ENCODE data around the gene VDR.

- TF ChIP-seq EZH2 (IDR thresholded peaks at IDR 0.05; ENCODE audit: borderline replicate concordance, insufficient read depth, low read length, poor library complexity, severe bottlenecking), result no peak
- no peak for TF ChIP-seq CTCF (IDR thresholded peaks at IDR 0.05; ENCODE audit: poor library complexity, severe bottlenecking)
- TF ChIP-seq EP300 (conservative IDR thresholded peaks at IDR 0.05; ENCODE audit: poor library complexity, severe bottlenecking), result no peak
- no peak for TF ChIP-seq REST (IDR thresholded peaks at IDR 0.05; ENCODE audit: borderline replicate concordance)
- no peak for TF ChIP-seq SMC3 (conservative IDR thresholded peaks at IDR 0.05; ENCODE audit: poor library complexity)
- TF ChIP-seq POLR2AphosphoS5 (IDR thresholded peaks at IDR 0.05), result no peak
- no peak for TF ChIP-seq TAF1 (IDR thresholded peaks at IDR 0.05; ENCODE audit: low read depth)
Measured at GRCh38 chr12:47862881-47863280, 41.9 kb downstream of the VDR start.
